RWPE2 (cell line): ENCODE data around the gene KDM4D.

Experiments
- ATAC-seq: fragments of 200-7000 bp; cut with Tn5 transposase; 3 replicates; pipeline ENCODE4 v1.9.1; 2021; ENCODE audit warnings: low read depth
- DNase-seq: peaks from one replicate; pipeline ENCODE4 v3.0.0-alpha.2; 2020; ENCODE audit warnings: low spot score
- H3K27ac ChIP-seq: fragments of 450-650 bp; 2 replicates; pipeline ENCODE4 v1.5.1; 2017; ENCODE audit warnings: mild to moderate bottlenecking; ENCODE audit not compliant: poor library complexity, severe bottlenecking
- H3K27me3 ChIP-seq: fragments of 250-450 bp; sonication (Bioruptor Pico); 2 replicates; pipeline ENCODE4 v1.5.1; 2021; ENCODE audit warnings: mild to moderate bottlenecking, moderate library complexity; ENCODE audit not compliant: insufficient read depth, poor library complexity, severe bottlenecking
- H3K36me3 ChIP-seq: fragments of 250-450 bp; sonication (Bioruptor Pico); 2 replicates; pipeline ENCODE4 v1.5.1; 2020; ENCODE audit warnings: low read depth, mild to moderate bottlenecking, moderate library complexity
- H3K4me1 ChIP-seq: fragments of 250-450 bp; sonication (Bioruptor Pico); 2 replicates; pipeline ENCODE4 v1.5.1; 2021; ENCODE audit warnings: mild to moderate bottlenecking, moderate library complexity; ENCODE audit not compliant: insufficient read depth, poor library complexity, severe bottlenecking
- H3K4me3 ChIP-seq: fragments of 250-450 bp; sonication (Bioruptor Pico); 2 replicates; pipeline ENCODE4 v1.5.1; 2021; ENCODE audit warnings: mild to moderate bottlenecking, moderate library complexity; ENCODE audit not compliant: severe bottlenecking
- H3K9me3 ChIP-seq: fragments of 250-450 bp; sonication (Bioruptor Pico); 2 replicates; pipeline ENCODE4 v1.5.1; 2021; ENCODE audit warnings: mild to moderate bottlenecking, moderate library complexity; ENCODE audit not compliant: severe bottlenecking
- CTCF ChIP-seq: fragments of 450-650 bp; IDR thresholded peaks from one replicate; pipeline ENCODE4 v1.5.1; 2017; ENCODE audit warnings: mild to moderate bottlenecking, moderate library complexity; ENCODE audit not compliant: poor library complexity, severe bottlenecking

KDM4D gene

GRCh38 chr11:94987378-94987777, 13.9 kb downstream of the KDM4D start:
- Histone ChIP-seq H3K27me3 (no peaks in the 10 kb centered on the region), H3K9me3 (no peaks in the 10 kb centered on the region), H3K4me1 (no peaks in the 10 kb centered on the region), H3K36me3 (no peaks in the 10 kb centered on the region), H3K4me3 (no peak overlapping the region), H3K27ac (no peak overlapping the region)
- TF ChIP-seq CTCF = no peak
- ATAC-seq = no peak
- DNase-seq = no peak

- no peaks in the 10 kb centered on the region for H3K27me3 ChIP-seq
- H3K4me1 ChIP-seq = no peaks in the 10 kb centered on the region
- no peak overlapping the region for H3K4me3 ChIP-seq
- H3K27ac ChIP-seq = no peak overlapping the region
- H3K9me3 ChIP-seq = no peaks in the 10 kb centered on the region
- no peak for TF ChIP-seq CTCF
- ATAC-seq (no peak), DNase-seq (no peak)
- no peaks in the 10 kb centered on the region for H3K36me3 ChIP-seq
Observed at GRCh38 chr11:94988748-94989147, 15.2 kb downstream of the KDM4D start.

- Histone ChIP-seq H3K27ac (no peak overlapping the region), H3K4me1 (no peaks in the 10 kb centered on the region), H3K27me3 (no peaks in the 10 kb centered on the region), H3K4me3 (no peak overlapping the region), H3K36me3 (no peaks in the 10 kb centered on the region), H3K9me3 (no peaks in the 10 kb centered on the region)
- ATAC-seq = no peak
- TF ChIP-seq CTCF = no peak
- no peak for DNase-seq
Observed at GRCh38 chr11:94993400-94993943, 20.0 kb downstream of the KDM4D start.

GRCh38 chr11:94997437-94997836, 23.9 kb downstream of the KDM4D start:
- Histone ChIP-seq H3K27me3 (no peaks in the 10 kb centered on the region), H3K4me3 (no peak overlapping the region), H3K9me3 (no peaks in the 10 kb centered on the region), H3K4me1 (no peaks in the 10 kb centered on the region), H3K36me3 (no peaks in the 10 kb centered on the region), H3K27ac (no peak overlapping the region)
- ATAC-seq = no peak
- no peak for TF ChIP-seq CTCF
- no peak for DNase-seq

- no peak for DNase-seq
- H3K4me3 ChIP-seq = no peak overlapping the region
- no peak for TF ChIP-seq CTCF
- no peaks in the 10 kb centered on the region for H3K9me3 ChIP-seq
- H3K36me3 ChIP-seq = no peaks in the 10 kb centered on the region
- no peak for ATAC-seq
- no peaks in the 10 kb centered on the region for H3K4me1 ChIP-seq
- H3K27me3 ChIP-seq = no peaks in the 10 kb centered on the region
- no peak overlapping the region for H3K27ac ChIP-seq
Observed at GRCh38 chr11:94998285-94998684, 24.8 kb downstream of the KDM4D start.
